GM19239 (cell line): ENCODE measurements around the gene POLR2L.

Experiments
- DNase-seq: peaks from one replicate; pipeline ENCODE4 v3.0.0; 2011; ENCODE audit warnings: low spot score; ENCODE audit not compliant: insufficient read length
- FAIRE-seq: peaks from 2 replicates; lab custom pipeline; 2011; peaks lifted over from hg19 to GRCh38; lab: Jason Lieb, UNC

The POLR2L gene

DNA sequence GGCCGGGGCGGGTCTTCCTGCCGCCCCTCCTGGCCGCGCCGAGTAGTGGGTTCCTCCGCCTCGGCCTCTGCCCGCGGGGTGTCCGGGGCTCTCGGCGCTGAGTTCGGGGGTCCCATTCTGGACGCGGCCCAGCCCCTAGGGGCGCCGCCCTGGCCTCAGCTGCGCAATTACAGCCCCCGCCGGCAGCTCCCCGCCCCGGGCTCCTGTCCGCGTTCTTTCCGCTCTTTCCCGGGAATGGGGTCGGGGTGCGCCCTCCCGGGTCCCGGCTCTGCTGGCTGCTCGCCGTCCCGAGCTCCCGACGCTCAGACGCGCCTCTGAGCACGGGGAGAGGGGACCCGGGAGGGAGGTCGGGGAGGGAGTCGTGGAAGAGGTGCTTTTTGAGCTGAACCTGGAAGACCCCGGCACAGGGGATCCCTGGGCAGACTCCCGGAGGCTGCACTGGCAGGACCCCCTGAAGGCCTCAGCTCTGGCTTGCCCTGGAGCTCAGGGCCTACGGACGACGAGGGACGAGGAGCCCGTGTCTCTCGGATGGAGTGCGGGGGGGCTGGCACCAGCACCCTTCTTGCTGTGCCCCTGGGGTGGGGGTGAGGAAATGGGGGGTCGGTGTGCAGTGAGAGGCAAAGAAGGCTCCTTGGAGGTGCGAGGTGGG is 881 bp upstream of the POLR2L start:
- no peak for FAIRE-seq
- no peak for DNase-seq

DNA sequence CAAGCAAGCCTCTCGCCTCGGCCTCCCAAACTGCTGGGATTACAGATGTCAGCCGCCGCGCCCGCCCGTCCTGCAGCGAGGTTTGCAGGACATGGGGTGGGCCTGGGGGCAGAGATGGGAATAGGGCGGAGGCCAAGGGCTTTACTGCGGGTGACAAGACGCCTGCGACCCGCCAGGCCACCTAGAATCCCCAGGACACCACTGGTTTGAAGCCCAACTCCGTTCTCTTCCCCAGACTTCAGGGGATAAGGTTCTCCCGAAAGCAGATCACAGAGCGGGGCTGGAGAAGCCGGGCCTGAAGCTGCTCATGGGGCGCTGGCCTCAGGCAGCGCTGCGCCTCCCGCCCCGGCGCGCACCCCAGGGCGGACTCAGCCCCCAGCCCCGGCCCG is 354 bp downstream of the POLR2L start:
- DNase-seq (no peak), FAIRE-seq (peak; percentile 18)

GRCh38 chr11:839875-840617 is 2.3 kb downstream of the POLR2L start:
- DNase-seq, result no peak
- FAIRE-seq, result no peak

DNA sequence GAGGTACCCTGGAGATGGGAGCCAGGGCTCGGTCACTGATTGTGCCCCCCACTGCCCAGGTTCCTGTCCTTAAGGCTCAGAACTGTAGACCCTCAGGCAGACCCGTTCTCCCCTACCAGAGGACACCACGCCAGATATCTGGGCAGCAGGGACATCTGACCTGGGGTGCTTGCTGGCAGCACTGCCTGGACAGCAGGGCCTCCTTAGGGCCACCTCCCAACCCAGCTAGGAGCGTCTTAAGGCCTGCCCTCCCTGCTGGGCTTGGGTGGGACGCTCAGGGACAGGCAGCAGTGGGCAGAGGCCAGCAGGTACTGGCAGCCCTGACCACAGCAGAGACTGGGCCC is 3.1 kb downstream of the POLR2L start:
- no peak for FAIRE-seq
- no peak for DNase-seq

GRCh38 chr11:838441-839279 is 3.7 kb downstream of the POLR2L start:
- FAIRE-seq (no peak), DNase-seq (no peak)

- no peak for DNase-seq
- no peak for FAIRE-seq
These were observed 4.4 kb downstream of the POLR2L start for GRCh38 chr11:837990-838307.

GRCh38 chr11:837189-837989 is 4.9 kb downstream of the POLR2L start:
- DNase-seq, result no peak
- no peak for FAIRE-seq

- DNase-seq (no peak), FAIRE-seq (no peak)
These were observed 5.6 kb downstream of the POLR2L start for GRCh38 chr11:836700-837099.

DNA sequence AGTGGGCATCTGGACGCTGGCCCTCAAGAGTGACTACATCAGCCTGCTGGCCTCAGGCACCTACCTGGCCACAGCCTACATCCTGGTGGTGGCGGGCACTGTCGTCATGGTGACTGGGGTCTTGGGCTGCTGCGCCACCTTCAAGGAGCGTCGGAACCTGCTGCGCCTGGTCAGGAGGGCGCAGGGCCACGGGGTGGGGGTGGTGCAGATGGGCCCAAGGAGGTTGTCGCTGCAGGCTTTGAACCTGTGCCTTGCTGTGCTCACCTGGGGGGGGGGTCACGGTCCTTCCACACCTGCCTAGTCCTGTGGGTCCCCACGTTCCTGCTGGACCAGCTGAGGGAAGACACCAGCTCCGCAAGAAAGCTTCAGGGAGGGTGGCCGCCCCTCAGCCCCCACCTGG is 6.1 kb downstream of the POLR2L start:
- DNase-seq, result no peak
- no peak for FAIRE-seq

DNA sequence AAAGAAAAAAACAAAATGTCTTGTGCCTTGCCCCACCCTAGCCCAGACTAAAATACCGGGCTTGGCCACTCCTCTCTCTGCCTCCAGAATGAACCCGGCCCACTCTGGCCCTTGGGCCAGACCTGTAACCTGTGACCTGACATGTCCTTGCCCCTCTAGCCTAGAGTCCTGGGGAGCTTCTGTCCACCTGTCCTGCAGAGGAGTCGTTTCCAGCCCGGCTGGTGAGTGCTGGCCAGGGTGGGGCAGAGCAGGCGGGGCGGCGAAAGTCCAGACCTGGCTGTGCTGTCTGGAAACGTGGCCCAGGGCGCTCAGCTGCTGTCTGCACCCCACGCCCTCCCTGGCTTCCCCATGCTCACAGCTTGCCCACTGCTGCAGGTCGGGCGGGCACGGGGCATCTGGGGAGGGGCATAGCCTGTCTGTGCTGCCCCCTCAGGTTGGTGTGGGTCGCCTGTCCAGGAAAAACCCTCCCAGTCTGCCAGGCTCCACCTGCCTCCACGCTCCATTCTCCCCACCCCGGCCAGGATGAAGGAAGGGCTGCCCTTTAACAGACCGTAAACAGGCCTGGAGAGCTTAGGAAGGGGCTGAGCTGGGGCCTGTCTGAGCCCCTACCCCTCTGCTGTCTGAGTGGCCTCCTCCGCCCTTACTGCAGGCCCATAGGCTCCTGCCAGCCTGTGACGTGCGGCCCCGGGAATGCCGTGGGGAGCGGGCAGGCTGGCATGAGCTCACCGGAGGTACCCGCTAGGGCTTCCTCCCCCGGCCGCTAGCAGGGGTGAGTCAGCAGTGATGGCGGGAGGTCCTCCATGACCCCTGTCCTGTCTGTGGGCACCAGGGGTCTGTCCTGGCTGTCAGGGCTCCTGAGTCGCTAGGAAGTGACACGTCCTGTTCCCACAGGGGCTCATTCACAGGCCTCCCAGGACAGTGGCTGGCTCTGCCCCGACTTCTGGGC is 7.7 kb downstream of the POLR2L start:
- no peak for FAIRE-seq
- no peak for DNase-seq

- DNase-seq (no peak), FAIRE-seq (no peak)
These were observed 8.4 kb downstream of the POLR2L start for GRCh38 chr11:833849-834311.

- no peak for FAIRE-seq
- DNase-seq, result no peak
These were observed 9.1 kb downstream of the POLR2L start for GRCh38 chr11:833114-833791.

DNA sequence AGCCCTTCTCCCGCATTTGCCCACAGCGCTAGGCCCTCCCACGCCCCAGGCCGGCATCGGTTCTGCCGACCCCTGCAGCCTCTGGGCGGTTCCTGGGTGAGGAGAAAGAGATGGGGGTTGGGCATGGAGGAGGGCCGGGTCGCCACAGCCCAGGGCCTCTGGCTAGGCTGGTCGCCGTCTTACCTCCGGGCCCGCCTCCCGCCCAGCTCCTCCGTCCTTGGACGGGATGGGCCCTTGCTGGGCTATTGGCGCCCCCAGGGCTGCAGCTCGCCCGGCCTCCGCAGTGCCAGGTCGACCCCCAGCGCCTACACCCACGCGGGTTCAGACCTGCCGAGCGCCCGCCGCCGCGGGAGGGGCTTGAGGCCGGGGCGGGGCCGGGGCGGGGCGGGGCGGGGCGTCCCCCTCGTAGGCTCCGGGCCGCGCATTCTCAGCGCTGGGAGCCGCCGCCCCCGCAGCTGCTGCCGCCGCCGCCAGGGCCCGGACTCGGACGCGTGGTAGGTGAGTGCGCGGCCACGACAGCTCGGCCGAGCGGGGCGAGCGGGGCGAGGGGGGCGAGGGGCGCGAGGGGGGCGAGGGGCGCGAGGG is 9.7 kb downstream of the POLR2L start, which contains the start of gene CD151:
Gene CD151 (plus strand): TSS at position 424 of the 585 bp plus-strand sequence. CDS start 3,118 bp downstream, outside the sequence.
- FAIRE-seq (no peak), DNase-seq (peak; percentile 87)

DNA sequence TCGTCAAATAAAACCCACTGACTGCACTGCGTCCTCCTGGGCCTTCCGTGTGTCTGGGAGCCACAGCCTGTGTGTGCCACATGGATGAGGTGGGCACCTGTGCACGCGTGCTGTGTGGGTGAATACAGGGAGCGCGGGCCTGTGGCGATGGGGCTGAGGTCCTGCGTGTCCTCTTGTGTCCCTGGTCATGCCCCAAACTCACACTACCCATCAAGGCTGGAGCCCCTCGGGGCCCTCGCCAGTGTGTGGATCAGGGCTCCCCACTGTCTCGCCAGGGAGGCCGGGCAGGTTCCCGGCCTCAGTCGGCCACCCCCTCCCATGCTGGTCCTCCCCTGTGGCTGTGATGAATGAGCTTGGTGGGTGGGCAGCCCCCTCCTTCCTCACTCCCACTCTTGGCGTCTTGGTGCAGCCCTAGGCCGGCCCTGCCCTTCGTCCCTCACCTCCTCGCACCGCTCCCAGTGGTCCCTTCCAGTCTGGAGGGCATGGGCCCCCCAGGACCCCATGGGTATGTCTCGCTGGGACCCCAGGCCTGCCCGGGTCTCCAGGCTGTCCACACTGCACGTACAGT is 10.3 kb downstream of the POLR2L start:
- DNase-seq, result no peak
- no peak for FAIRE-seq

GRCh38 chr11:831118-831864 is 11.0 kb downstream of the POLR2L start:
- FAIRE-seq (no peak), DNase-seq (no peak)

- peak; percentile 83 for DNase-seq
- peak; percentile 86 for FAIRE-seq
These were observed 11.8 kb downstream of the POLR2L start for GRCh38 chr11:830295-831117.
